ENCODE results near the gene FES. TPM values are rescaled to one million over a fixed set of nuclear protein-coding genes. Genes with fewer than 3 reads are reported as not detected.

FES gene
- total RNA-seq, 1 donor from 2014 or later: 3.2 TPM

DNA sequence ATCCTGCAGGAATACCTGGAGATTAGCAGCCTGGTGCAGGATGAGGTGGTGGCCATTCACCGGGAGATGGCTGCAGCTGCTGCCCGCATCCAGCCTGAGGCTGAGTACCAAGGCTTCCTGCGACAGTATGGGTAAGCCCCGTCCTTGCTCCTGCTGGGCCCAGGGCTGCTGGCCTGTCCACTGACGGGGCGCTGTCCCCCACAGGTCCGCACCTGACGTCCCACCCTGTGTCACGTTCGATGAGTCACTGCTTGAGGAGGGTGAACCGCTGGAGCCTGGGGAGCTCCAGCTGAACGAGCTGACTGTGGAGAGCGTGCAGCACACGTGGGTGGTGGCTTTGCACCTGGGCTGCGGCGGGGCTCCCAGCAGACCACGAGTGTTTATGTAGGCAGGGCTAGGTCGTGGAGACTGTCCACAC lies 5.0 kb downstream of the FES start:
- DNase-seq (ENCODE audit: low read depth) (no peak), FAIRE-seq (no peak)
- Histone ChIP-seq H3K27me3 (ENCODE audit: control insufficient read depth, insufficient read depth, low read length) (no peaks in the 10 kb centered on the region), H3K4me3 (ENCODE audit: low read depth, low read length) (no peak overlapping the region), H3K36me3 (ENCODE audit: control insufficient read depth, insufficient read depth, low read length) (peaks cover 8% of the 10 kb centered on the region)
- TF ChIP-seq, protein P1, sequence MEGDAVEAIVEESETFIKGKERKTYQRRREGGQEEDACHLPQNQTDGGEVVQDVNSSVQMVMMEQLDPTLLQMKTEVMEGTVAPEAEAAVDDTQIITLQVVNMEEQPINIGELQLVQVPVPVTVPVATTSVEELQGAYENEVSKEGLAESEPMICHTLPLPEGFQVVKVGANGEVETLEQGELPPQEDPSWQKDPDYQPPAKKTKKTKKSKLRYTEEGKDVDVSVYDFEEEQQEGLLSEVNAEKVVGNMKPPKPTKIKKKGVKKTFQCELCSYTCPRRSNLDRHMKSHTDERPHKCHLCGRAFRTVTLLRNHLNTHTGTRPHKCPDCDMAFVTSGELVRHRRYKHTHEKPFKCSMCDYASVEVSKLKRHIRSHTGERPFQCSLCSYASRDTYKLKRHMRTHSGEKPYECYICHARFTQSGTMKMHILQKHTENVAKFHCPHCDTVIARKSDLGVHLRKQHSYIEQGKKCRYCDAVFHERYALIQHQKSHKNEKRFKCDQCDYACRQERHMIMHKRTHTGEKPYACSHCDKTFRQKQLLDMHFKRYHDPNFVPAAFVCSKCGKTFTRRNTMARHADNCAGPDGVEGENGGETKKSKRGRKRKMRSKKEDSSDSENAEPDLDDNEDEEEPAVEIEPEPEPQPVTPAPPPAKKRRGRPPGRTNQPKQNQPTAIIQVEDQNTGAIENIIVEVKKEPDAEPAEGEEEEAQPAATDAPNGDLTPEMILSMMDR (IDR thresholded peaks at IDR 0.05; ENCODE audit: insufficient read depth, low read length, severe bottlenecking): no peak

DNA sequence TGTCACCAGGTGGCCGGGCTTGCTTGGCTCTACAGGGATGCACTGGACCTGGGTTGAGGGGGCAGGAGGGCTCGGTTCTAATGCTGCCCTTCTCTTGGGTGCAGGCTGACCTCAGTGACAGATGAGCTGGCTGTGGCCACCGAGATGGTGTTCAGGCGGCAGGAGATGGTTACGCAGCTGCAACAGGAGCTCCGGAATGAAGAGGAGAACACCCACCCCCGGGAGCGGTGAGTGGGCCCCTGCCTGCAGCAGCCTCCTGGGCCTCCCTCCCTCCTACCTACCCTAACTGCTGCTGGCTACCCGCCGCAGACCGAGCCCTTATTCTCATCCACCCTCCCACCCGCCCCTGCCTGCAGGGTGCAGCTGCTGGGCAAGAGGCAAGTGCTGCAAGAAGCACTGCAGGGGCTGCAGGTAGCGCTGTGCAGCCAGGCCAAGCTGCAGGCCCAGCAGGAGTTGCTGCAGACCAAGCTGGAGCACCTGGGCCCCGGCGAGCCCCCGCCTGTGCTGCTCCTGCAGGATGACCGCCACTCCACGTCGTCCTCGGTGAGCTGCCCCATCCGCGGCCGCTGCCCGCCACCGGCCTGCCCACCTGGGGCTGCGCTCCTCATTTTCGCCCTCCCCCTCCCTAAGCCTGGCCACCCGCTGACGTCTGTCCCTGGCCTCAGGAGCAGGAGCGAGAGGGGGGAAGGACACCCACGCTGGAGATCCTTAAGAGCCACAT lies 5.6 kb downstream of the FES start:
- no peak for DNase-seq (ENCODE audit: low read depth)
- FAIRE-seq: no peak
- Histone ChIP-seq H3K4me3 (ENCODE audit: low read depth, low read length) (no peak overlapping the region), H3K36me3 (ENCODE audit: control insufficient read depth, insufficient read depth, low read length) (peaks cover 8% of the 10 kb centered on the region), H3K27me3 (ENCODE audit: control insufficient read depth, insufficient read depth, low read length) (no peaks in the 10 kb centered on the region)
- TF ChIP-seq, protein P1 (IDR thresholded peaks at IDR 0.05; ENCODE audit: insufficient read depth, low read length, severe bottlenecking): no peak

DNA sequence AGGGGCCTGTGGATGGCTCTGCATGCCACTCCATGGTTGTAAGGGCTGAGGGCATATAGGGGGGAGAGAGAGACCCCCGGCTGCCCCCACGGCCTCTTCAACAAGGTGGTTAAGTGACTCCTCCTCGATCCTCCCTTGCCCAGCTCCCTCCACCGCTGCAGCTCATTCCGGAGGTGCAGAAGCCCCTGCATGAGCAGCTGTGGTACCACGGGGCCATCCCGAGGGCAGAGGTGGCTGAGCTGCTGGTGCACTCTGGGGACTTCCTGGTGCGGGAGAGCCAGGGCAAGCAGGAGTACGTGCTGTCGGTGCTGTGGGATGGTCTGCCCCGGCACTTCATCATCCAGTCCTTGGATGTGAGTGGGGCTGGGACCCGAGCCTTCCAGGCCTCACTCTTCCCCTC lies 6.5 kb downstream of the FES start:
- FAIRE-seq (no peak), DNase-seq (ENCODE audit: low read depth) (no peak)
- H3K4me3 ChIP-seq (ENCODE audit: low read depth, low read length): no peak overlapping the region
- TF ChIP-seq, protein P1 (IDR thresholded peaks at IDR 0.05; ENCODE audit: insufficient read depth, low read length, severe bottlenecking): no peak
- H3K36me3 ChIP-seq (ENCODE audit: control insufficient read depth, insufficient read depth, low read length): peaks cover 11% of the 10 kb centered on the region
- H3K27me3 ChIP-seq (ENCODE audit: control insufficient read depth, insufficient read depth, low read length): no peaks in the 10 kb centered on the region

DNA sequence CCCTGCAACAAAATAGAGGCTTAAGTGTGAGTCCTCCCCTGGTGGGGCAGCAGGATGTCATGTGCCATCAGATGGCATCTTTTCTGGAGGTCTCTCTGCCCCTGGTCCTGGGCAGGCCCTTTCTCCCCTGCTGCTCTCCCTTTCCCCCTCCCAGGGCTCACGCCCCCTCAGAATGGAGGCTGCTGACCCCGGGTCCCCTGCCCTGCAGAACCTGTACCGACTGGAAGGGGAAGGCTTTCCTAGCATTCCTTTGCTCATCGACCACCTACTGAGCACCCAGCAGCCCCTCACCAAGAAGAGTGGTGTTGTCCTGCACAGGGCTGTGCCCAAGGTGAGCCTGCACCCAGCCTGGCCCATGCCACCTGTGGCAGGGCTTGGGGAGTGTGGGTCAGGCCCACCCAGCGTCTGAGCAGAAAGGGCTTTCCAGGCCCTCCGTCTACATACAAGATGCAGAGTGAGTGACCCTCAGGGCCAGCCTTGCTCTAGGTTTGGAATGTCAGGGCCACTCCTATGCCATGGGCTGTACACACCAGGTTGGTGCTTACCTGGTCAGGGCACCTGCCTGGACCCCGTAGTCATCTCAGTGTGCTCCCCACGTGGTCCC lies 7.1 kb downstream of the FES start:
- FAIRE-seq (no peak), DNase-seq (ENCODE audit: low read depth) (no peak)
- TF ChIP-seq, protein P1 (IDR thresholded peaks at IDR 0.05; ENCODE audit: insufficient read depth, low read length, severe bottlenecking): no peak
- Histone ChIP-seq H3K27me3 (ENCODE audit: control insufficient read depth, insufficient read depth, low read length) (no peaks in the 10 kb centered on the region), H3K4me3 (ENCODE audit: low read depth, low read length) (no peak overlapping the region), H3K36me3 (ENCODE audit: control insufficient read depth, insufficient read depth, low read length) (peaks cover 11% of the 10 kb centered on the region)

DNA sequence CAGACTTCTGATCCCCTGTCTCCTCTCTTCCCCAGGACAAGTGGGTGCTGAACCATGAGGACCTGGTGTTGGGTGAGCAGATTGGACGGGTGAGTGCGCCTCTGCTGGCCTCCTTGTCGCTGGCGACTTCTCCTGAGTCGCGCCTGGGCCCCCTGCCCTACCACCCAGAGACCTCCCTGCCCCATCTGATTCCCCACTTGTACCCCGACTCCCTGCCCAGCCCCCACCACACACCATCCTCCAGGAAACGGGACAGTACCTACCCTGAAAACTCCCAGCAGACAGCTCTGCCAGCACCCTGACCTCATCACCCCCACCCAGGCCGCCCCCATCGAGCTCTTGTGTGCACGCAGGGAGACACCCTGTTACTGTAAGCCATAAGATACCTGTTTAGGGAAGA lies 7.7 kb downstream of the FES start:
- Histone ChIP-seq H3K27me3 (ENCODE audit: control insufficient read depth, insufficient read depth, low read length) (no peaks in the 10 kb centered on the region), H3K36me3 (ENCODE audit: control insufficient read depth, insufficient read depth, low read length) (peaks cover 11% of the 10 kb centered on the region), H3K4me3 (ENCODE audit: low read depth, low read length) (no peak overlapping the region)
- TF ChIP-seq, protein P1 (IDR thresholded peaks at IDR 0.05; ENCODE audit: insufficient read depth, low read length, severe bottlenecking): no peak
- DNase-seq (ENCODE audit: low read depth): no peak
- FAIRE-seq: no peak
